GM19099 (cell line): Measurements from ENCODE around the gene SLC25A45.

Experiments used
- POLR2A ChIP-seq: IDR thresholded peaks from 3 replicates; pipeline ENCODE4 v1.6.1; 2011; ENCODE audit warnings: low read depth; ENCODE audit not compliant: insufficient read length; ENCODE audit errors: extremely low read depth

The SLC25A45 gene

DNA sequence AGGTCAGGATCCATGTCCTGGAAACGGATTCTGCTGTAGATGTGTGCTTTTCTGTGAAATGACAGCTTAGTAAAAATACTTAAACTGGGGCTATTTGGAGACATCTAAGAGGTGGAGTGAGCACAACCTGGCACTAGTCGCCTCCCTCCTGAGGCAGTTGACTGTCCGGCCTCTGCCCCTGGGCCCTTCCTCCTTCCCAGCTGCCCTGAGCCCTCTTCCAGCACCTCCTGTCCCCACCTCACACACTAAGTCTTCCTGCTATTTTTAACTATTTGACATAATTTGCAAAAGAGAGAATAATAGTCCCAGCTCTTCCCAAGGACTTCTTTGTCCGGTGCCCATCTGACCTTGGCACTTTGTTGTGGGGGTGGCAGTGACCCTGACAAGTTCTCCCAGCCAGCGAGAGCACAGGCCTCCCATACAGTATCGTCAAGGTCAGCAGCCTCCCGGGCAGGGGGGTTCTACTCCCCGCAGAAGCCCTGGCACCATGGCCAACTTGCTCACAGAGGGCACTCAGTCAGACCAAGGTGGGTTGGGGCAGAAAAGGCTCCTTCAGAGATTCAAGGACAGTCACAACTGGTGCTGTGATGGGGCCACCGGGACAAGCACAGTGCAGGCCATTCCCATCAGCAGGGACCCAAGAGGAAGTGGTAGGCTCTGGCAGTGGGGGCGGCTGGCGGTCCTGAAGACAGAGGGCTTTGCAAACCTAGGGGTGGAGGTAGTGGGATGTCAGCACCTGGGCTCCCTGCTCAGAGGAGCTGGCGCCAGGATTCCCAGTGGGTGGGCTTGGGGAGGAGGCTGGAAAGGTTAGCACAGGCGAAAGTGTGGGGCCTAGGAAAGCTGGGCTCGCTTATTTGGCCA is 34.6 kb upstream of the SLC25A45 start:
- TF ChIP-seq POLR2A, result no peak

DNA sequence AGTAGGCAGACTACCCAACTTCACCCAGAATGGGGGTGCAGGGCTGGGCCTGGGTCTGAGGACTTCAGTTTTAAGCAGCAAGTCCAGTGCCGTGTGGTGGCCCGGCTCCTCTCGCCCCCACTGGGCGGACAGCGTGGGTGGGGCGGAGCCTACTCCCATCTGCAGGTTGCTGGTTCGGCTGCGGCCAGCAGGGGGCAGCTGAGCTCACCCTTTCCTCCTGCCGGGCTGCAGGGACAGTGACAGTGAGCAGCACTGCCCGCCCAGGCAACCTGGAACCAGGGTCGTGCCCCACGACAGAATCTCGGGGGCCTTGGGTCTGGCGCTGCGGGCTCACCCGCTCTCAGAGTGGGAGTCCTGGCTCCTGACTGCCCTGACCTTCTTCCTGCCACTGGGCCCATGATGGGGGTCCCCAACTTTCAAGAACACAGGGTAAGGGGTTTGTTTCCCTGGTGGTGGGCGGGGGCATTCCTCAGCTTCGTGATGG is 33.9 kb upstream of the SLC25A45 start:
- peak; percentile 42 for TF ChIP-seq POLR2A

GRCh38 chr11:65415499-65416340 is 33.3 kb upstream of the SLC25A45 start:
- no peak for TF ChIP-seq POLR2A

DNA sequence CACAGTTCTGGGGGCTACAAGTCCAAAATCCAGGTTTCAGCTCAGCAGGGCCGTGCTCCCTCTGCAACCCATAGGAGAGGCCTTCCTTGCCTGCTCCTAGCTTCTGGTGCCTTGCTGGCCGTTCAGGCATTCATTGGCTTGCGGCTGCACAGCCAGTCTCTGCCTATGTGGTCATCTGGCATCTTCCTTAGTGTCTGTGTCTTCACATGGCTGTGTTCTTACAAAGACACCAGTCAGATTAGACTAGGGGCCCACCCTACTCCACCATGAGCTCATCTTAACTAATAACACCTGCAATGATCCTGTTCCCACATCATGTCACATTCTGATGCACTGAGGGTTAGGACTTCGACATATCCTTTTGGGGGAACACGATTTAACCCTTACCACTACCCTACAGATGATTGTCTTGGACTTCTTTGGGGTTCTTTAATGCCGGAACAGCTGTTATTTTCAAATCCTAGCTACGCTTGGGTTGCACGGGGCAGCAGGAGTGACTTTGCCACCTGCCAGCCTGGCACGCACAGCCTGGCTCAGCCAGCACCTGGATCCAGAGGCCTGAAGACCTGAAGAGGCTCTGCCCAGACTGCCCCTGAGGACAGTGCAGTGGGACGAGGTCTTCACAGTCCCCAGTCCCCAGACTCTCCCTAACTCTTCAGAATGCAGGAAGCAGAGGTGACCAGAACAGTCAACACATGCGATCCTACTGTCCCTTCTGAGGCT is 32.5 kb upstream of the SLC25A45 start:
- no peak for TF ChIP-seq POLR2A

DNA sequence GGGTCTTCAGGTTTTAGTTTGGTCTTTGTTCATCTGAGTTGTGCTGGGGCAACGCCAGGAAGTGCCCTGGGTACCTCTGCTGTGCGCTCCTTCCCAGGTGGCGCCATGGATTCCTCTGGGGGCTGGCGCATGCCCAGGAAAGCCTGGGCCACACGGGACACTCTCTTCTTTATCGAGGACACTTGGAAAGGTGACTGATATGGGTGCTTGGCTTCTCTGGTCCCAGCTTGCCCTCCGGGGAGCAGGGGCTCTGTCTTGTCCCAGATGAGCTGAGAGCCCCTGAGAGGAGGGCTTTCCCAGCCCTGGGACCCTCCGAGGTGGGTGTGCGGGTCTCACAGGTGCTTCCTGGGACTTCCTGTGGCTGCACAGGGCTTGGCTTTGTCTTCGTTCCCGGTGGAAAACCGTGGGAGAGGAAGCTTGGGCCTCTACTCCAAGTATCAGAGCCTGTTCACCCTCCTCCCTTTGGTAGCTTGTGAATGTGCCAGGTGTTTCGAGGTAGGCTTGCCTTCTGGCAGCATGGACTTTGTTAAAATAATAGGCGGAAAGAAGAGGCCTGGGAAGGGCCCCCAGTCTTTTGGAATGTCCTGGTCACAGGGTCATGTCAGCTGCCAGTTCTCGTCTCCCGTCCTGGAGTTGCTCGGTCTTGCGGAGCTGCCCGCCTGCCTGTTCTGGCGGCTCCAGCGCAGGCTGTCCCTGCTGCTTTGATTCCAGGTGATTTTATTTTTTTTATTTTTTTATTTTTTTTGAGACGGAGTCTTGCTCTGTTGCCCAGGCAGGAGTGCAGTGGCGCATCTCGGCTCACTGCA is 30.0 kb upstream of the SLC25A45 start:
- no peak for TF ChIP-seq POLR2A

- no peak for TF ChIP-seq POLR2A
These were observed 29.2 kb upstream of the SLC25A45 start for GRCh38 chr11:65411681-65412070.

- TF ChIP-seq POLR2A, result no peak
These were observed 28.7 kb upstream of the SLC25A45 start for GRCh38 chr11:65410936-65411680.

- TF ChIP-seq POLR2A, result no peak
These were observed 22.3 kb upstream of the SLC25A45 start for GRCh38 chr11:65404638-65405339.

DNA sequence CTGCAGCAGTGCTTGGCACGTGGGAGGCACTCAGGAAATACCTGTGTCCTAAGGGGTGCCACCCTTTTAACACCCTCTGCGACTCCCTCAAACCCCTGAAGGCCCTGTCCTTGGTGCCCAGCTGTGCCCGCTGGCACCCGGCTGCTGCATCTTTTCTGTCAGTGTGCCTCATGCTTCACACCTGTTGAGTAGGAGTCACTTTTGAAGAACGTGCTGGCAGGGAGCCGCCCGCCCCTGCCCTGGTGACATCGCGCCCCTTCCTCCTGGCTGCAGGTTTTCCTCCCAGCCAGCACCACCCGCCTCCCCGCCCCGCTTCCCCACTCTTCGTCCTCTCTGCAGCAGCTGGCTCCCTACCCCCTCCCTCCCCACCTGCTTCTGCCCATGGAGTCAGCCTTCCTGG is 21.8 kb upstream of the SLC25A45 start:
- TF ChIP-seq POLR2A, result no peak

DNA sequence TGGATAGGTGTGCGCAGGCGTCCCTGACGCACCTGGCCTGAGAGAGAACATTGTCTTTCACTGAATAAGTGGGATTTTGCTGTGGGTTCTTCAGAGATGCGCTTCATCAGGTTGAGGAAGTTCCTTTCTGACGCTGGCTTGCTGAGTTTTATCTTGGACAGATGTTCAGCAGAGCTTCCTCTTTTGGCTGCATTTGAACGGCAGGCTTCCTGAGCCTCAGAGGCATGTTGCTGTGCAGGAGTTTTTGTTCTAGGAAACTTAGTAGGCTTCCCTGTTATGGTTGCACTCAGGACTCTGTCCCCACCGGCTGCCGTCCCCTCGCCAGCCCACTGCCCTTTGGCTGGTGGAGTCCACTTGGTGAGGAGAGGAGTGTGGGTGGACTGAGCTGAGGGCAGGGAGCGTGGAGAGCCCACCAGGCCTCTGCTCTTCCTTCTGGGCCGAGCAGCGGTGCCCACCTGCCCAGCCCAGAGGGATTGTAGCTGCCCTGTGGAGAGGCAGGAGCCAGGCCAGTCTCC is 21.2 kb upstream of the SLC25A45 start:
- peak; percentile 39 for TF ChIP-seq POLR2A

DNA sequence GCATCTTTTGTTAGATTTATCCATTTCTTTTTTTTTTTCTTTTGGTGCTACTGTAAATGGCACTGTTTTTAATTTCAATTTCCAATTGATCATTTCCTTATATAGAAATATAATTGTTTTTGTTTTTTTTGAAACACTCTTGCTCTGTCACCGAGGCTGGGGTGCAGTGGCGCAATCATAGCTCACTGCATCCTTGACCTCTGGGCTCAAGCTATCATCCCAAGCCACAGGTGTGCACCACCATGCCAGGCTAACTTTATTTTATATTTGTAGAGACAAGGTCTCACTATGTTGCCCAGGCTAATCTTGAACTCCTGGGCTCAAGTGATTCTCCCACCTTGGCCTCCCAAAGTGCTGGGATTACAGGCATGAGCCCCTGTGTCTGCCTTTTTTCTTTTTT is 20.3 kb upstream of the SLC25A45 start:
- TF ChIP-seq POLR2A, result no peak

DNA sequence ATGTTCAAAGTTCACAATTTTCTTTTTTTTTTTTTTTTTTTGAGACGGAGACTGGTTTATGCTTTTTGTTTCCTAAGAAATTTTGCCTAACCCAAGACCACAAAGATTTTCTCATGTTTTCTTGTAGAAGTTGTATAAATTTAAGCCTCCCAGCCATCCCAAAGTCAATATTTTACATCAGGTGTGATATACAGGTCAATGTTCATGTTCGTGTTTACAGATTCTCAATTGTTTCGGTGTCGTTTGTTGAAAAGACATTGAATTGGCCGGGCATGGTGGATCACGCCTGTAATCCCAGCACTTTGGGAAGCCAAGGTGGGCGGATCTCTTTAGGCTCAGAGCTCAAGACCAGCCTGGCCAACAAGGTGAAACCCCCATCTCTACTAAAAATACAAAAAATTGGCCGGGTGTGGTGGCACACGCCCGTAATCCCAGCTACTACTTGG is 19.4 kb upstream of the SLC25A45 start:
- no peak for TF ChIP-seq POLR2A
